Trophoblast cell (in vitro differentiated cells and primary cell): ENCODE results near the gene P2RX5.

Source experiments
- DNase-seq, 2 donors: peaks; one replicate each; pipeline ENCODE4 v3.0.0-alpha.2; 2016
- H2AFZ ChIP-seq: 2 replicates; pipeline ENCODE4 v1.6.1; 2013; ENCODE audit warnings: low read length, moderate library complexity, mild to moderate bottlenecking; ENCODE audit not compliant: insufficient read depth, poor library complexity
- H2AK5ac ChIP-seq: 2 replicates; pipeline ENCODE4 v1.6.1; 2013; ENCODE audit warnings: mild to moderate bottlenecking, low read length
- H2BK120ac ChIP-seq: 2 replicates; pipeline ENCODE4 v1.6.1; 2013; ENCODE audit warnings: low read length, mild to moderate bottlenecking, moderate library complexity; ENCODE audit not compliant: insufficient read depth, poor library complexity
- H2BK12ac ChIP-seq: 2 replicates; pipeline ENCODE4 v1.6.1; 2013; ENCODE audit warnings: mild to moderate bottlenecking, low read length, moderate library complexity
- H2BK5ac ChIP-seq: 2 replicates; pipeline ENCODE4 v1.6.1; 2013; ENCODE audit warnings: low read length, low read depth, moderate library complexity, mild to moderate bottlenecking; ENCODE audit not compliant: poor library complexity
- H3K14ac ChIP-seq: 2 replicates; pipeline ENCODE4 v1.6.1; 2013; ENCODE audit warnings: mild to moderate bottlenecking, low read length
- H3K18ac ChIP-seq: 2 replicates; pipeline ENCODE4 v1.6.1; 2013; ENCODE audit warnings: mild to moderate bottlenecking, low read length
- H3K23ac ChIP-seq: 2 replicates; pipeline ENCODE4 v1.6.1; 2013; ENCODE audit warnings: low read length
- H3K27ac ChIP-seq: 2 replicates; pipeline ENCODE4 v1.5.1; 2013; ENCODE audit warnings: low read depth, mild to moderate bottlenecking, inconsistent platforms, low read length, moderate library complexity
- H3K27me3 ChIP-seq: 2 replicates; pipeline ENCODE4 v1.6.1; 2013; ENCODE audit warnings: inconsistent platforms, mild to moderate bottlenecking, low read length, moderate library complexity; ENCODE audit not compliant: insufficient read depth
- H3K36me3 ChIP-seq, 2 experiments: 1 replicate in 1 of 2; 2 replicates in 1 of 2; pipeline ENCODE4 v1.6.1; 2013; ENCODE audit warnings: low read length in 2 of 2, mild to moderate bottlenecking in 2 of 2, moderate library complexity in 1 of 2; ENCODE audit not compliant: insufficient read depth in 2 of 2, control insufficient read depth in 1 of 2
- H3K4ac ChIP-seq: 2 replicates; pipeline ENCODE4 v1.6.1; 2013; ENCODE audit warnings: low read depth, mild to moderate bottlenecking, low read length, moderate library complexity
- H3K4me1 ChIP-seq, 2 experiments: 1 replicate in 1 of 2; 2 replicates in 1 of 2; pipeline ENCODE4 v1.6.1; 2013; ENCODE audit warnings: low read length in 2 of 2, mild to moderate bottlenecking in 2 of 2, moderate library complexity in 1 of 2; ENCODE audit not compliant: insufficient read depth in 2 of 2, control insufficient read depth in 1 of 2
- H3K4me2 ChIP-seq: 2 replicates; pipeline ENCODE4 v1.6.1; 2013; ENCODE audit warnings: inconsistent platforms, mild to moderate bottlenecking, low read length, moderate library complexity
- H3K4me3 ChIP-seq: 2 replicates; pipeline ENCODE4 v1.5.1; 2013; ENCODE audit warnings: mild to moderate bottlenecking, low read depth, low read length, inconsistent platforms
- H3K79me1 ChIP-seq: one replicate; pipeline ENCODE4 v1.6.1; 2013; ENCODE audit warnings: low read length
- H3K79me2 ChIP-seq: 2 replicates; pipeline ENCODE4 v1.6.1; 2013; ENCODE audit warnings: low read length, mild to moderate bottlenecking; ENCODE audit not compliant: control insufficient read depth, insufficient read depth, poor library complexity
- H3K9ac ChIP-seq: 2 replicates; pipeline ENCODE4 v1.6.1; 2013; ENCODE audit warnings: mild to moderate bottlenecking, low read length
- H3K9me3 ChIP-seq: 2 replicates; pipeline ENCODE4 v1.6.1; 2013; ENCODE audit warnings: low read depth, mild to moderate bottlenecking, control low read depth, inconsistent platforms, low read length; ENCODE audit not compliant: insufficient read depth
- H4K12ac ChIP-seq: 2 replicates; pipeline ENCODE4 v1.6.1; 2013; ENCODE audit warnings: low read depth, mild to moderate bottlenecking, low read length, moderate library complexity
- H4K8ac ChIP-seq: 2 replicates; pipeline ENCODE4 v1.6.1; 2013; ENCODE audit warnings: low read depth, mild to moderate bottlenecking, low read length, moderate library complexity
- H4K91ac ChIP-seq: one replicate; pipeline ENCODE4 v1.6.1; 2013; ENCODE audit warnings: low read depth, mild to moderate bottlenecking, low read length, moderate library complexity
- WGBS: extraction: QIAGEN DNeasy Blood & Tissue Kit; methylation state at CpG from one replicate; pipeline ENCODE4 v1.1.7; 2013; ENCODE audit warnings: missing lambda C conversion rate; ENCODE audit not compliant: insufficient read length, insufficient coverage; ENCODE audit errors: extremely low coverage; 5-methylcytosine and 5-hydroxymethylcytosine counted together

Gene P2RX5

DNA sequence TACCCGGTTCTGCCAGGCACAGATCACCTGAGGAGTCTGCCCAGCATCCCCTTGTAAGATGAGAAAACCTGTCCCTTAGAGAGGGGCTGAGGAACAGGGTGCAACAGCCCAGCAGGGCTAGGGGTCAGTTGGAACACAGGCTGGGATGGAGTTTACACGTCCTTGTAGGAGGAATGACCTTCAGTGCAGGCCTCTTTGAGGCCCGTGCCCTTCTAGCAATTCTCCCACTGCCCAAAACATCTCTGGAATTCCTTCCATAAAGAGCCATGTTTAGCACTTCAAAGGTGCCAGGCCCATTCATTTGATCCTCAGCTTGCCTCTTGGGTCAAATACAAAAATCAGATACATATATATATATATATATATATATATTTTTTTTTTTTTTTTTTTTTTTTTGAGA, 54.9 kb downstream of the P2RX5 start:
- H3K18ac ChIP-seq = no peak overlapping the region
- no peaks in the 10 kb centered on the region for H3K9me3 ChIP-seq
- H2AFZ ChIP-seq = no peak overlapping the region
- peaks cover 6% of the 10 kb centered on the region for H3K79me2 ChIP-seq
- no peak overlapping the region for H2AK5ac ChIP-seq
- H3K4me3 ChIP-seq = no peak overlapping the region
- H3K4ac ChIP-seq = no peak overlapping the region
- DNase-seq = no peak
- WGBS = no CpG with 5 or more reads among the region's 3 CpGs
- no peak overlapping the region for H4K12ac ChIP-seq
- H3K23ac ChIP-seq = no peak overlapping the region
- H3K27ac ChIP-seq = no peak overlapping the region
- no peak overlapping the region for H4K8ac ChIP-seq
- no peaks in the 10 kb centered on the region for H3K27me3 ChIP-seq
- H4K91ac ChIP-seq = no peak overlapping the region
- H2BK5ac ChIP-seq = no peak overlapping the region
- no peak overlapping the region for H2BK120ac ChIP-seq
- H3K9ac ChIP-seq = no peak overlapping the region
- H2BK12ac ChIP-seq = no peak overlapping the region
- H3K79me1 ChIP-seq = peaks cover 3% of the 10 kb centered on the region
- H3K14ac ChIP-seq = no peak overlapping the region
- H3K4me2 ChIP-seq = no peak overlapping the region
- peaks cover 0 to 4% of the 10 kb centered on the region in 2 experiments for H3K4me1 ChIP-seq
- peaks cover 20% of the 10 kb centered on the region in 2 experiments for H3K36me3 ChIP-seq

DNA sequence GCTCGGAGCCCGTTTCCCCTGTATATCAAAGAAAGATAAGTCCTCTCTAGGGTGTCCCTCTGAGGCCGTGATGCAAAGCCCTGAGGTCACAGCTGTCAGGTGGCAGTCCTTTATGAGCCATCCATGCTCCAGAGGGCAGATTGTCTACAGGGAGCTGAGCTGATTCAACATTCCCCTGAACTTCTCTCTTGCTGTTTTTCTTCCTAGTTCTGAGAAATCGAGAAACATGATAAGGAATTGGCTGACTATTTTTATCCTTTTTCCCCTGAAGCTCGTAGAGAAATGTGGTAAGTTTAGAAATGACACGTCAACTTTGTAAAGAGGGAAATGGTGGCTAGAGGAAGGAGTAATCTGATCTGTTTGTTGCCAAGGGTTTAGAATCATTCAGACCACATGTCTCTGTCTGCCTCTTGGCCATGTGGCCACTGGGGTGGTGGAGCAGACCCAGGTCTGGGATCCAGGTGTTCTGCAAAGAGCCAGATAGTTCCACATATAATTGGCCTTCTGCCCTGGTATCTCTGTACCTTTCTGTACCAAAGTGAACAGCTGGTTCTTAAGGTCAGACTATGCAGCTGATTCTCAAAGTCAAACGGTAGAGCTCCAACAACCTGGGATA, 55.9 kb downstream of the P2RX5 start:
- Histone ChIP-seq H3K9me3 (no peaks in the 10 kb centered on the region), H3K79me1 (peaks cover 5% of the 10 kb centered on the region), H3K23ac (no peak overlapping the region), H3K36me3 (peaks cover 16 to 18% of the 10 kb centered on the region in 2 experiments), H3K18ac (no peak overlapping the region), H4K8ac (no peak overlapping the region), H3K4ac (no peak overlapping the region), H3K4me1 (peaks cover 0 to 4% of the 10 kb centered on the region in 2 experiments), H3K79me2 (peaks cover 8% of the 10 kb centered on the region), H2BK120ac (no peak overlapping the region), H3K27me3 (no peaks in the 10 kb centered on the region), H3K4me2 (no peak overlapping the region), H3K4me3 (no peak overlapping the region), H2AK5ac (no peak overlapping the region), H4K12ac (no peak overlapping the region), H4K91ac (no peak overlapping the region), H3K9ac (no peak overlapping the region), H3K14ac (no peak overlapping the region), H2BK5ac (no peak overlapping the region), H3K27ac (no peak overlapping the region), H2AFZ (no peak overlapping the region), H2BK12ac (no peak overlapping the region)
- WGBS = no CpG with 5 or more reads among the region's 7 CpGs
- peak in 1 of 2 donors; percentile 28 for DNase-seq

DNA sequence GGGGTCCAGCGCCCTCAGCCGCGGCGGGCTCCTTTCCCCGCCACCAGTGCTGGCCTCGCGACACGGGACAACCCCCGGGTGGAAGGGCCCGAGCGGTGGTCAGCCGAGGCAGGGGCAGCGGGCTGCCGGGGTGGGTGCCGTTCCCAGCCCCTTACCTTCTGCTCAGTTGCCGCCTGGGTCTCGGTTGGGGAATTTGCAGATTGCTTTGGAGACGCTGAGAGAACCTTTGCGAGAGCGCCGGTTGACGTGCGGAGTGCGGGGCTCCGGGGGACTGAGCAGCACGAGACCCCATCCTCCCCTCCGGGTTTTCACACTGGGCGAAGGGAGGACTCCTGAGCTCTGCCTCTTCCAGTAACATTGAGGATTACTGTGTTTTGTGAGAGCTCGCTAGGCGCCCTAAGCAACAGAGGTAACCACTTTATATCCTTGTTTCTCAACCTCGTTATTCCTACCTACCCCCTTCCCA, 59.0 kb downstream of the P2RX5 start:
- Histone ChIP-seq H3K4me2 (peak overlapping the region; percentile 82), H2AK5ac (no peak overlapping the region), H3K4me1 (peaks cover 2 to 4% of the 10 kb centered on the region in 2 experiments), H3K9me3 (no peaks in the 10 kb centered on the region), H3K4ac (no peak overlapping the region), H2BK120ac (no peak overlapping the region), H3K79me1 (peaks cover 5% of the 10 kb centered on the region), H3K9ac (peak overlapping the region; percentile 75), H3K27ac (peak overlapping the region; percentile 96), H2AFZ (peak overlapping the region; percentile 95), H4K12ac (peak overlapping the region; percentile 10), H3K79me2 (peaks cover 10% of the 10 kb centered on the region), H3K36me3 (peaks cover 10 to 14% of the 10 kb centered on the region in 2 experiments), H2BK12ac (no peak overlapping the region), H3K4me3 (peak overlapping the region; percentile 89), H3K27me3 (no peaks in the 10 kb centered on the region), H4K91ac (peak overlapping the region; percentile 4), H3K14ac (peak overlapping the region; percentile 5), H3K18ac (peak overlapping the region; percentile 10), H4K8ac (peak overlapping the region; percentile 98), H2BK5ac (no peak overlapping the region), H3K23ac (no peak overlapping the region)
- DNase-seq = no peak
- WGBS = no CpG with 5 or more reads among the region's 31 CpGs

DNA sequence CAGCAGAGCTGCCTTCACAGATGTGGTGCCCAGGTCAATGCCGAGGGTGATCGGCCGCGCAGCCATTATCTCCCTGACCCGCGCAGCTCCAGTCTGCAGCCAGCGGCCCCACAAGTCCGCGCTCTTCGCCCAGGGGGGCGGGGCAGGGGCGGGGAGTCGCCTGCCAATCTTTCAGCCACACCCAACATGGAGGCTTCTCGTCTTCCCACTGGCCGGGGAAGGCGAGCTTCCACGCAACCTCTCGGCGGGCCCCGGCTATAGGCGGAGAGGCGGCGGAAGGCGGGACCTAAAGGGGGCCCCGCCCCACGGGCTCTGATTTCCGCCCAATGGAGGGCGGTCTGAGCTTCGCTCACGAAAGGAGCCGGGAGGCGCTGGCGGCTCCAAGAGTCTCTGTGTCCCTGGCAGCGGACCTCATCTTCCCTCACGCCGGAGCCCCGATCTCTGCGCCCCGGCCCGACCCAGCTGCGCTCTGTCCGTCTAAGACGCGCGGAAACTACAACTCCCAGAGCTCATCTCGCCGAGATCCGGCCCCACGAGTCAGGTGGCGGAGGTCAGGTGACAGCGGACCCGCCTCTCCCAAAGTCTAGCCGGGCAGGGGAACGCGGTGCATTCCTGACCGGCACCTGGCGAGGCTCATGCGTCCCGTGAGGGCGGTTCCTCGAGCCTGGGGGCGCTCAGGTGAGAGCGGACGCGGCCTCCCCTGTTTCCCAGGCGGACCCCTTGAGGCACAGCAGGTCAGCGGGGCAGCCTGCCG, 59.6 kb downstream of the P2RX5 start, which contains the start of the genes CTNS and SHPK:
TSS of gene CTNS (plus strand) at position 607 of the 754 bp plus-strand sequence. CDS start 3,447 bp downstream, outside the sequence.
TSS of gene SHPK (minus strand) at position 97 of the 754 bp plus-strand sequence. CDS start at position 66, 31 bp downstream.
- WGBS = no CpG with 5 or more reads among the region's 68 CpGs
- Histone ChIP-seq H3K27ac (peak within 1 kb of the TSS; percentile 96), H4K8ac (peak within 1 kb of the TSS; percentile 98), H3K9ac (peak within 1 kb of the TSS; percentile 91), H3K79me2 (peaks cover 10% of the 10 kb centered on the region), H3K18ac (peak within 1 kb of the TSS; percentile 93), H3K36me3 (peaks cover 8 to 14% of the 10 kb centered on the region in 2 experiments), H2BK5ac (peak within 1 kb of the TSS; percentile 99), H3K4me3 (peak within 1 kb of the TSS; percentile 97), H2AFZ (peak within 1 kb of the TSS; percentile 95), H3K14ac (peak within 1 kb of the TSS; percentile 98), H3K4me2 (peak within 1 kb of the TSS; percentile 82), H2BK12ac (peak within 1 kb of the TSS; percentile 62), H3K27me3 (no peaks in the 10 kb centered on the region), H3K9me3 (no peaks in the 10 kb centered on the region), H3K79me1 (peaks cover 5% of the 10 kb centered on the region), H2BK120ac (peak within 1 kb of the TSS; percentile 97), H2AK5ac (no peak within 1 kb of the TSS), H4K91ac (peak within 1 kb of the TSS; percentile 97), H4K12ac (peak within 1 kb of the TSS; percentile 97), H3K4me1 (peaks cover 2 to 4% of the 10 kb centered on the region in 2 experiments), H3K4ac (peak within 1 kb of the TSS; percentile 85), H3K23ac (no peak within 1 kb of the TSS)
- peak; percentile 98 to 99 for DNase-seq
